ENCODE data around the gene MYO18B.

DNA sequence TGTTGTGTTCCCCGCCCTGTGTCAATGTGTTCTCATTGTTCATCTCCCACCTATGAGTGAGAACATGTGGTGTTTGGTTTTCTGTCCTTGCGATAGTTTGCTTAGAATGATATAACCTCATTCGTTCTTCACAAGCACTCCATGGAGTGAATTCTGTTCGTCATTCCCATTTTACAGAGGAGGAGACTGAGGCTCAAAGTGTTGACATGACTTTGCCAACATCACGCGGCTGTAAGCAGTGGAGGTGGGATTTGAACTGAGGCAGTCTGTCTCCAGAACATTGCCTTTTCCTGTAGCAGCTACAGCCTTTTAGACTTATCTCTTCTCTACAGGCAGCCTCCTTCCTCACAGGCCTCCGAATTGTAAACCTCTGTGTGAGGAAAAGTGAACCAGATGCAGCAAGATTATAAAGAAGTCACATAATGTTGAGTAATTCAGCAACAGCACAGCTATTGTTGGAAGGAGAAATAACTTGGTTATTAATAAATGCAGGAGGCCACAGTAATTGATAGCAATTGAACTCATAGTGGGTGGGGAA lies 74.6 kb downstream of the MYO18B start:
- TF ChIP-seq ZFP3 (CRISPR knock-in tag; IDR thresholded peaks at IDR 0.05) (no peak), RARB (CRISPR knock-in tag; IDR thresholded peaks at IDR 0.05) (no peak), ISL1 (CRISPR knock-in tag; IDR thresholded peaks at IDR 0.05) (no peak), OSR1 (CRISPR knock-in tag; IDR thresholded peaks at IDR 0.05) (no peak), ZC3H10 (CRISPR knock-in tag; IDR thresholded peaks at IDR 0.05) (no peak)
- TF ChIP-seq, protein P1, sequence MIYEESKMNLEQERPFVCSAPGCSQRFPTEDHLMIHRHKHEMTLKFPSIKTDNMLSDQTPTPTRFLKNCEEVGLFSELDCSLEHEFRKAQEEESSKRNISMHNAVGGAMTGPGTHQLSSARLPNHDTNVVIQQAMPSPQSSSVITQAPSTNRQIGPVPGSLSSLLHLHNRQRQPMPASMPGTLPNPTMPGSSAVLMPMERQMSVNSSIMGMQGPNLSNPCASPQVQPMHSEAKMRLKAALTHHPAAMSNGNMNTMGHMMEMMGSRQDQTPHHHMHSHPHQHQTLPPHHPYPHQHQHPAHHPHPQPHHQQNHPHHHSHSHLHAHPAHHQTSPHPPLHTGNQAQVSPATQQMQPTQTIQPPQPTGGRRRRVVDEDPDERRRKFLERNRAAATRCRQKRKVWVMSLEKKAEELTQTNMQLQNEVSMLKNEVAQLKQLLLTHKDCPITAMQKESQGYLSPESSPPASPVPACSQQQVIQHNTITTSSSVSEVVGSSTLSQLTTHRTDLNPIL (CRISPR knock-in tag; IDR thresholded peaks at IDR 0.05; ENCODE audit: low read depth), result no peak
- TF ChIP-seq, protein P2, sequence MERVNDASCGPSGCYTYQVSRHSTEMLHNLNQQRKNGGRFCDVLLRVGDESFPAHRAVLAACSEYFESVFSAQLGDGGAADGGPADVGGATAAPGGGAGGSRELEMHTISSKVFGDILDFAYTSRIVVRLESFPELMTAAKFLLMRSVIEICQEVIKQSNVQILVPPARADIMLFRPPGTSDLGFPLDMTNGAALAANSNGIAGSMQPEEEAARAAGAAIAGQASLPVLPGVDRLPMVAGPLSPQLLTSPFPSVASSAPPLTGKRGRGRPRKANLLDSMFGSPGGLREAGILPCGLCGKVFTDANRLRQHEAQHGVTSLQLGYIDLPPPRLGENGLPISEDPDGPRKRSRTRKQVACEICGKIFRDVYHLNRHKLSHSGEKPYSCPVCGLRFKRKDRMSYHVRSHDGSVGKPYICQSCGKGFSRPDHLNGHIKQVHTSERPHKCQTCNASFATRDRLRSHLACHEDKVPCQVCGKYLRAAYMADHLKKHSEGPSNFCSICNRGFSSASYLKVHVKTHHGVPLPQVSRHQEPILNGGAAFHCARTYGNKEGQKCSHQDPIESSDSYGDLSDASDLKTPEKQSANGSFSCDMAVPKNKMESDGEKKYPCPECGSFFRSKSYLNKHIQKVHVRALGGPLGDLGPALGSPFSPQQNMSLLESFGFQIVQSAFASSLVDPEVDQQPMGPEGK (CRISPR knock-in tag; IDR thresholded peaks at IDR 0.05; ENCODE audit: borderline replicate concordance), result no peak
